Stimulated activated CD8-positive, alpha-beta memory T cell treated with anti-CD3 and anti-CD28 coated beads, Interleukin-7, amount 100 ng/mL, for 1 hour (primary cell): ENCODE results near the gene TNFSF15.

Experiments used
- DNase-seq, 2 donors: peaks; one replicate each; pipeline ENCODE4 v3.0.0-alpha.2; 2020; ENCODE audit warnings: low read depth in 2 of 2

Gene TNFSF15

GRCh38 chr9:114825126-114825795 is 19.4 kb upstream of the TNFSF15 start:
- no peak for DNase-seq

- DNase-seq: no peak
Measured at GRCh38 chr9:114824110-114824509, 18.3 kb upstream of the TNFSF15 start.

DNA sequence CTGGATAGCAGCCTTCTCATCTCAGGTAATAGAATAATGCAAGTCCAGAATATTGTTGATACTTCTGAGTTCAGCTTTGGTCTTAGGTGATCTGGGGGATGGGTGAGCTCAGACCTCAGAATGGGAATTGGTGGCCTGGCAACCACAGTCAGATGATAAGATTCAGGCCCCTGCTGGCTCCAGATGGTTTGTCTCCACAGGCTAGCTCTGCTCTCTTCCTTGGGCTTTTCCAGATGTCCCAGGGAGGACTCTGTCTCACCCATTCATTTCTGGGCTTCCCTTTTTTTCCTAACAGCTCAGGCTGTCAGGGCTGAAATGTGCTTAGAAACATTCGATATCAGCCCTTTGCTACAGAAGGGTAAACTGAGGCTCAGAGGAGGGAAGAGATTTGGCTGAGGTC is 17.6 kb upstream of the TNFSF15 start:
- no peak for DNase-seq

GRCh38 chr9:114822708-114823107 is 16.9 kb upstream of the TNFSF15 start:
- no peak for DNase-seq

- DNase-seq: no peak
Measured at GRCh38 chr9:114820776-114821501, 15.1 kb upstream of the TNFSF15 start.

- DNase-seq: no peak
Measured at GRCh38 chr9:114818178-114818577, 12.3 kb upstream of the TNFSF15 start.

GRCh38 chr9:114813717-114814418 is 8.0 kb upstream of the TNFSF15 start:
- no peak for DNase-seq

DNA sequence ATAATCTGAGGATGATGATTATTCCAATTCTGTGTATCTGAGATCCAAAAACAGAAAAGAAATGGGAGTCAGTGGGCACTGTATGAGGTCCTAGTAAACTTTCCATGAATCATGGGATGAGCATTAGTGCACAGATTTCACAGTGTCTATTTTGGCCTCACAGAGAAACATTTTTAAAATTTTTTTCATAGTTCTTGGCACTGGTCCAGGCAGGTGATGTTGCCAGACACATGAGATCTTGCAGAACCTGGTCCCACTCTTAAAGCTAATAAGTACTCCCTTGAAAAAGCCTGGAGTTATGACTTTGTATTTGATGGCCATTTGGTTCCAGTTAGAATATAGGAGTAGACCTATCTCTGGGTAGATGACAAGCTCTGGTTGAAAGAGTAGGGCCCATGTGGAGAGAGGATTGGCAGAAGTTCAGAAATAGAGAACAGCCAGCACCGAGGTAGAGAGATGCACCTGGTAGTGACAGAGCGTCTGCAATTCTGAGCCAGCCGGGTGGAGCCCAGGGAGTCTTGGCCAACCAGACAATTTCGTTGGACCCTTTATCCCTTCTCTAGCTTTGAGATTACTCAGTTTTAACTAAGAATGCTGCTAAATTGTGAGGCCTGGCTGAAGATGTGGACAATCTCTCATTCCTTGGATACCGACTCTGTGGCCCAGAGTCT is 6.3 kb upstream of the TNFSF15 start:
- DNase-seq: no peak

- DNase-seq: no peak
Measured at GRCh38 chr9:114811301-114811700, 5.5 kb upstream of the TNFSF15 start.

GRCh38 chr9:114810614-114811013 is 4.8 kb upstream of the TNFSF15 start:
- no peak for DNase-seq

DNA sequence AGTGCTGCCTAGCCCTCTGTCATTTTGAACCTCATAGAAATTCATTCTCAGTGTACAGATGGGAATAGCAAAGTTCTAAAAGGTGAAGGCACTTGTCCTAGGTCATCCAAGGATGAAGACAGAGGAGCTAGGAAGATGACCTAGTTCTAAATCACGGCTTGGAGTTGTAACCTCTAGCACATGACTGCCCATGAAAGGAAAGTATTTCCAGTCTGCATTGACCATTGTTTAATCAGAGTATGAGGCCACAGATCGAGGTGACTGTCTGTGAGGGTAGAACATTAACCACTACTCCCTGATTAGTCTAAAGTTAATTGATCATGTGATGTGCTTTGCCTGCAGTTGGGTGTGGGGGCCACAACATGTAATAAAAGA is 674 bp upstream of the TNFSF15 start:
- no peak for DNase-seq

GRCh38 chr9:114804505-114804904 is 1.3 kb downstream of the TNFSF15 start:
- DNase-seq: no peak

DNA sequence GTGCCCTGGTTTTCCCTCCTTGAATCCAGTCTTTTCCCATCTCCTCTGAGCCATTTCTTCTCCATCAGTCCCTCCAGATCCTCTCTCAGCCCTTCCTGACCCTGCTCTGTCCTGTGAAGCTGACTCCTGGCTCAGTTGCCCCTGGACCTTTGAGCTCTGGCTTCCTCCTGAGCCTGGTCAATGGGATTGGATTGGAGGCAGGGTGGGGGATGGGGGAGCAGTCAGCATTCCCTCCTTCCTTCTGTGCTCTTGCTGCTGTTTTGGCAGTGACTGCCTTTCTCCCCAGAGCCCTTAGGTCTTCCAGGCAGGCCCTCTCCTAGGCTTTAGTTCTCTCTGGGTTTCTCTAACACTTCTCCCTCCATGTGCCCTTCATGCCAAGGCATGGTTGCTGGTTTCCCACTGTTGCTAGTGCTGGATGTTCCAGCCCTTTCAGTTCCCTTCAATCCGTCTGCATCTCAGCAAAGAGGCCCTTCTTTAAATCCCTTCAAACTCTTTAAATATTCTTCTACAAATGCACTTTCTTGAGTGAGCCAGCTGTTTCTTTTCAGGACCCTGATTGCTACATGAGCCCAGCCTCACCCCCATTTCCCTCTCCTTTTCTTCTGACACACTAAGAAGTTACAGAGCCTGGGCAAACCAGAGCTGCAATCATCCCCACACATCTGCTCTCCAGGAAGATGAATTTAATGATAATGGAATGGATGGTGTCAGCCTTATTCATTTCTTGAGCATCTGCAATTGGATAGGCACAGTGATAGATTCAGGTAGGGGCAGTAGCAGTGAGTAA is 2.2 kb downstream of the TNFSF15 start:
- DNase-seq: no peak

- DNase-seq: no peak
Measured at GRCh38 chr9:114799925-114800324, 5.9 kb downstream of the TNFSF15 start.

DNA sequence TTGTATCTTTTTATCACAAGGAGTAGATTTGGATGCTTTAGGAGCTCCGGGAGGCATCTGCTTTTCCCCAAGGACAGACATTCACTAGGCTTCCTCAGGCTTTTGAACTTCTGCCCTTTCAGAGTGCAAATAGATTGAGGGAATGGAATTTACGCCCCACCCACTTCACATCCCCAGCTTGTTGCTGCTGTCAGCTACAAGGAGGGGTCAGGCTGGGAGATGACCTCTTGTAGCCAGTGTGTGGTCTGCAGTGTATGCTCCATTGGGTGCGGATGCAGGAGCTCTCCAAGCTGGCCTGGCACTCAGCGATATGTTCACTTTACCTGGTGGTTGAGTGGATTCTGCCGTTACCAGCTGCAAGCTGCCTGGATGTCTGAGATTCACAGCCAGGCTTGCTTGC is 6.4 kb downstream of the TNFSF15 start:
- no peak for DNase-seq

GRCh38 chr9:114798780-114799427 is 6.9 kb downstream of the TNFSF15 start:
- DNase-seq: no peak

- no peak for DNase-seq
Measured at GRCh38 chr9:114798101-114798500, 7.7 kb downstream of the TNFSF15 start.

- no peak for DNase-seq
Measured at GRCh38 chr9:114792396-114792795, 13.4 kb downstream of the TNFSF15 start.

- no peak for DNase-seq
Measured at GRCh38 chr9:114791736-114792135, 14.1 kb downstream of the TNFSF15 start.

DNA sequence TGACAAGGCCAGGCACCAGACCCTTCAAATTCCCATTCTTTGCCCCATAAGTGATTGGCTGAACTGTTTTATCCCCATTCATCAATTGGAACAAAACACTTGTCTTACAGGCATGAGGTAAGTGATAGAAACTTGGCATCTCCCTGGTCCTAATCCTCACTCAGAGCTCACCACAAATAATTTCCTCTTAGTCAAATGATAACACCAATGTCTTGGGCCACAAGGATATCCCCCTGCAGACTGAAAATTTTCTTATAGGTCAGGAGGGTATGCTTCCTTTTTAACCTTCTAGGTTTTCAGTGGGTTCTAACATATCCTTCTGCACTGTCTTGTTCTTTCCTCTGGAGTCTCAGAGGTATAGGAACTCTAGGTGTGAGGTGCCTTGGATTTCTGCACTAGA is 14.5 kb downstream of the TNFSF15 start:
- DNase-seq: no peak

- no peak for DNase-seq
Measured at GRCh38 chr9:114790521-114790920, 15.3 kb downstream of the TNFSF15 start.
